GM12892 (cell line): ENCODE measurements around the gene SARNP.

Source experiments
- POLR2A ChIP-seq: IDR thresholded peaks from 2 replicates; pipeline ENCODE4 v1.6.1; 2011; ENCODE audit warnings: low read depth, low read length, control low read depth
- POLR2AphosphoS5 ChIP-seq: IDR thresholded peaks from 2 replicates; pipeline ENCODE4 v1.6.1; 2011; ENCODE audit warnings: low read depth, low read length, control low read depth

DNA sequence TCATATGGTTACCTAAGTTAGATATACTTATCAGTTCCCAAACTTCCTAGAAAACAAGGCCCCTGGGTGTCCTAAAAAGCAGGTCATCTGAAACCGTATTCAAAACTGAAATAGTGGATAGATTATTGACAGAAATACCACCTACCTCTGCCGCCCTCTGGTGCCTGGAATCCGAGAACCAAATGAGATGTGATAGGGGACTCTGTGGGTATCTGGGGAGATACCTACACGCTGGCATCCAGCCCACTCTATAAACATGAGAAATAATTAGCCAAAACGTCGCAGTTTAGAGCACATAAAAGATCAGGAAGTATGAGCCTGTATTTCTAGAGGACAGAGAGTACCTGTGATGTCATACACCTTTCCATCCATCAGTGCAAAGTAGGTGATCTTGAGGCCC lies 4.7 kb upstream of the SARNP start:
- TF ChIP-seq POLR2AphosphoS5 (no peak), POLR2A (no peak)
